Panc1 (cell line): ENCODE results near the gene GRIK4. TPM values are rescaled to one million over a fixed set of nuclear protein-coding genes. Genes with fewer than 3 reads are reported as not detected.

Experiments used
- ATAC-seq: fragments of 200-7000 bp; cut with Tn5 transposase; 2 replicates; pipeline ENCODE4 v1.9.1; 2020; ENCODE audit warnings: mild to moderate bottlenecking, moderate library complexity
- BruUV-seq: library from RNA; stranded (reverse); fragments of 400-500 nt; replicated peaks from 2 replicates; lab custom pipeline; 2021; lab: Mats Ljungman, UMichigan
- CTCF ChIA-PET: fragments of 300-600 bp; sonication (Branson Sonifier 250); formaldehyde crosslinking; loops from one replicate; lab custom pipeline; 2022; ENCODE audit warnings: antibody characterized with exemption; lab: Charles Lee
- POLR2A ChIA-PET: fragments of 300-600 bp; sonication (Branson Sonifier 250); formaldehyde crosslinking; loops from one replicate; lab custom pipeline; 2022; ENCODE audit warnings: antibody characterized with exemption; lab: Charles Lee
- DNase-seq: peaks from one replicate; pipeline ENCODE4 v3.0.0-alpha.2; 2010; ENCODE audit warnings: low read depth, low spot score
- H3K27ac ChIP-seq: 2 replicates; pipeline ENCODE4 v1.5.1; 2011; ENCODE audit warnings: mild to moderate bottlenecking, low read length, inconsistent platforms
- H3K27me3 ChIP-seq: fragments of 200-500 bp; sonication (Bioruptor generic); 2 replicates; pipeline ENCODE4 v1.6.0; 2014; ENCODE audit warnings: low read length, inconsistent platforms; ENCODE audit not compliant: control insufficient read depth, insufficient read depth
- H3K36me3 ChIP-seq: fragments of 200-500 bp; sonication (Bioruptor generic); 2 replicates; pipeline ENCODE4 v1.5.1; 2014; ENCODE audit warnings: inconsistent platforms, mild to moderate bottlenecking, low read length, moderate library complexity; ENCODE audit not compliant: control insufficient read depth, insufficient read depth
- H3K4me1 ChIP-seq: 2 replicates; pipeline ENCODE4 v1.5.1; 2011; ENCODE audit warnings: inconsistent platforms, mild to moderate bottlenecking, low read length, moderate library complexity; ENCODE audit not compliant: control insufficient read depth, insufficient read depth
- H3K4me3 ChIP-seq, 2 experiments: 2 replicates each; pipeline ENCODE4 v1.5.1; 2011 to 2012; ENCODE audit warnings: low read depth in 2 of 2, low read length in 2 of 2, mild to moderate bottlenecking in 2 of 2, inconsistent platforms in 1 of 2, moderate library complexity in 1 of 2
- H3K9me3 ChIP-seq: fragments of 200-500 bp; sonication (Bioruptor generic); 2 replicates; pipeline ENCODE4 v1.5.1; 2014; ENCODE audit warnings: low read depth, mild to moderate bottlenecking, inconsistent platforms, low read length, moderate library complexity; ENCODE audit not compliant: control insufficient read depth, insufficient read depth
- CTCF ChIP-seq: fragments of 450-650 bp; IDR thresholded peaks from 2 replicates; pipeline ENCODE4 v1.5.1; 2017; ENCODE audit warnings: mild to moderate bottlenecking
- POLR2AphosphoS5 ChIP-seq: IDR thresholded peaks from 2 replicates; pipeline ENCODE4 v1.6.1; 2012; ENCODE audit warnings: mild to moderate bottlenecking, low read depth, low read length, moderate library complexity
- REST ChIP-seq, 2 experiments: IDR thresholded peaks; 2 replicates each; pipeline ENCODE4 v1.6.1; 2011 to 2012; ENCODE audit warnings: low read depth in 2 of 2, control low read depth in 1 of 2, low read length in 1 of 2, mild to moderate bottlenecking in 1 of 2, moderate library complexity in 1 of 2; ENCODE audit not compliant: insufficient read depth in 1 of 2
- SIN3A ChIP-seq: IDR thresholded peaks from 2 replicates; pipeline ENCODE4 v1.6.1; 2012; ENCODE audit warnings: low read depth, mild to moderate bottlenecking, low read length, moderate library complexity, borderline replicate concordance; ENCODE audit not compliant: insufficient read depth
- TCF7L2 ChIP-seq: IDR thresholded peaks from 2 replicates; pipeline ENCODE4 v1.6.1; 2011; ENCODE audit warnings: mild to moderate bottlenecking, low read depth, low read length, inconsistent platforms
- in situ Hi-C: cut with HindIII; loops from 2 replicates; pipeline ENCODE4 v1.10.0; 2016; ENCODE audit warnings: low sequenced_read_pairs, low pct_unique_long_range_greater_than_20kb
- intact Hi-C: fragments of 100-400 bp; cut with micrococcal nuclease; formaldehyde crosslinking; loops from one replicate; pipeline ENCODE4 v1.10.0; 2022; ENCODE audit not compliant: unreplicated experiment
- total RNA-seq: library from RNA; stranded (reverse); gene quantifications from one replicate; pipeline ENCODE4 v1.2.1, GENCODE V29; 2021; ENCODE audit not compliant: unreplicated experiment

GRIK4 gene
- total RNA-seq, 1 experiment from 2014 or later, result 0.62 TPM

GRCh38 chr11:120494595-120494994 lies 17.0 kb upstream of the GRIK4 start:
- BruUV-seq, result no TSS peak
- no peak overlapping the region for H3K4me3 ChIP-seq
- TF ChIP-seq SIN3A (no peak), TCF7L2 (no peak), REST (IDR thresholded peaks at IDR 0.05; ENCODE audit: insufficient read depth in 1 of 2, low read depth in 2 of 2, low read length in 1 of 2) (no peak), POLR2AphosphoS5 (no peak), CTCF (no peak)
- ChIA-PET CTCF (no interaction called here), POLR2A (no interaction called here)
- no peaks in the 10 kb centered on the region for H3K36me3 ChIP-seq
- no peaks in the 10 kb centered on the region for H3K4me1 ChIP-seq
- DNase-seq, result no peak
- H3K27me3 ChIP-seq, result no peaks in the 10 kb centered on the region
- intact Hi-C loops, result no loop called here
- in situ Hi-C loops, result no loop called here
- no peak for ATAC-seq
- no peak overlapping the region for H3K27ac ChIP-seq
- no peaks in the 10 kb centered on the region for H3K9me3 ChIP-seq

DNA sequence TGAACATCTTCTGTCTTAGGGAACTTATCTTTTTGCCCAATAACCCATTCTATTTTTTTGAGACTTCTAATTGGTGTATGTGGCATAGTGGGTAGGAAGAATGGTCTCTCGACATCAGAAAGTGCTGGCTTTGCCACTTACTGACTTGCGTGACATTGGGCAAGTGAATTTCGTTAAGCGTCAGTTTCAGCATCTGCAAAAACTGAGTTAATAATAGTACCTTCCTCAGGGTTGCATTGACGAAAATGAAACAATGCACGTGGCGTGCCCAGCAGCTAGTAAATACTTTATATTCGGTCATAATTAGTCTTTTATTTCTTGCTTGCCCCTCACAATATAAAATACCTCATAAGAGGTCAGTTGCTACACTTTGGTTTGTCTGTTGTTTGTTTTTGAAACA lies 12.5 kb upstream of the GRIK4 start:
- Histone ChIP-seq H3K4me3 (no peak overlapping the region), H3K27ac (no peak overlapping the region), H3K4me1 (no peaks in the 10 kb centered on the region; the same call in 1 of the 2 replicates), H3K9me3 (no peaks in the 10 kb centered on the region), H3K27me3 (no peaks in the 10 kb centered on the region), H3K36me3 (no peaks in the 10 kb centered on the region)
- ATAC-seq (no peak), DNase-seq (no peak)
- BruUV-seq, result no TSS peak
- TF ChIP-seq REST (IDR thresholded peaks at IDR 0.05; ENCODE audit: insufficient read depth in 1 of 2, low read depth in 2 of 2, low read length in 1 of 2) (no peak), SIN3A (no peak), TCF7L2 (no peak), CTCF (no peak), POLR2AphosphoS5 (no peak; the same call in 1 of the 2 replicates)
- POLR2A ChIA-PET, result no interaction called here
- in situ Hi-C loops, result no loop called here
- CTCF ChIA-PET, result no interaction called here
- intact Hi-C loops, result no loop called here
